Thoracic aorta (tissue), 2 donors: Measurements from ENCODE around the gene LDB3. TPM values are rescaled to one million over a fixed set of nuclear protein-coding genes. Genes with fewer than 3 reads are reported as not detected.
A peak's percentile ranks its signal among the peaks of the same experiment; 100 is the strongest.

Source experiments
- ATAC-seq: fragments of 150-250 bp; one replicate; pipeline ENCODE4 v1.8.0; 2017; ENCODE audit warnings: low read depth; ENCODE audit not compliant: insufficient number of reproducible peaks, low FRiP score
- DNase-seq: peaks from one replicate; pipeline ENCODE4 v3.0.0-alpha.2; 2020; ENCODE audit warnings: low spot score
- H3K27ac ChIP-seq, 2 donors: fragments of 200-600 bp; sonication (generic); 1 replicate in 1 of 2; 2 replicates in 1 of 2; pipeline ENCODE4 v1.5.1; 2016; ENCODE audit warnings: mild to moderate bottlenecking in 2 of 2, moderate library complexity in 2 of 2
- H3K27me3 ChIP-seq: fragments of 200-600 bp; sonication (generic); replicated peaks from 2 replicates; pipeline ENCODE4 v1.6.0; 2016; ENCODE audit warnings: mild to moderate bottlenecking; ENCODE audit not compliant: insufficient read depth
- H3K36me3 ChIP-seq: fragments of 200-600 bp; sonication (generic); one replicate; pipeline ENCODE4 v1.5.1; 2016
- H3K4me1 ChIP-seq, 2 donors: fragments of 200-600 bp; sonication (generic); 1 replicate in 1 of 2; 2 replicates in 1 of 2; pipeline versions ENCODE4 v1.5.1 to v1.6.0; 2016; ENCODE audit warnings: low read depth in 2 of 2, mild to moderate bottlenecking in 1 of 2; ENCODE audit not compliant: control insufficient read depth in 1 of 2
- H3K4me3 ChIP-seq: fragments of 200-600 bp; sonication (generic); 2 replicates; pipeline ENCODE4 v1.5.1; 2016; ENCODE audit warnings: mild to moderate bottlenecking
- H3K9me3 ChIP-seq: fragments of 200-600 bp; sonication (generic); 2 replicates; pipeline ENCODE4 v1.5.1; 2016
- CTCF ChIP-seq: fragments of 200-600 bp; sonication (generic); IDR thresholded peaks from one replicate; pipeline ENCODE4 v1.5.1; 2019; ENCODE audit warnings: antibody characterized with exemption
- total RNA-seq, 2 donors: library from RNA; depleted of rRNA; stranded (reverse); fragments of >200 nt; gene quantifications; one replicate each; pipeline versions ENCODE4 v1.1.0 to v1.2.3, GENCODE V29; 2016

LDB3 gene
- 10 to 100 TPM; 59.5 to 63.8 TPM for total RNA-seq

GRCh38 chr10:86668297-86669165 is at the start of gene LDB3:
Gene LDB3, plus strand, starts transcription at chr10:86668511. Its CDS starts 181 bp downstream, at chr10:86668692.
- H3K27ac ChIP-seq, result peak within 1 kb of the TSS; percentile 85 to 94

GRCh38 chr10:86628311-86628710 is 40.0 kb upstream of the LDB3 start:
- DNase-seq (no peak), ATAC-seq (no peak)
- no peaks in the 10 kb centered on the region for H3K4me1 ChIP-seq
- H3K27ac ChIP-seq, result no peak overlapping the region
- H3K27me3 ChIP-seq, result no peaks in the 10 kb centered on the region
- no peaks in the 10 kb centered on the region for H3K36me3 ChIP-seq
- no peak for TF ChIP-seq CTCF
- H3K9me3 ChIP-seq, result no peaks in the 10 kb centered on the region
- H3K4me3 ChIP-seq, result no peak overlapping the region

More at GRCh38 chr10:86668297-86669165, at the start of gene LDB3:
- TF ChIP-seq CTCF, result no peak
- no peaks in the 10 kb centered on the region for H3K36me3 ChIP-seq
- H3K4me1 ChIP-seq, result peaks cover 29 to 70% of the 10 kb centered on the region in 2 donors
- H3K27me3 ChIP-seq, result no peaks in the 10 kb centered on the region
- peak within 1 kb of the TSS; percentile 72 for H3K4me3 ChIP-seq
- DNase-seq (peak; percentile 55), ATAC-seq (peak; percentile 81)
- H3K9me3 ChIP-seq, result no peaks in the 10 kb centered on the region

- Histone ChIP-seq H3K4me1 (peaks cover under 1 to 2% of the 10 kb centered on the region in 2 donors), H3K4me3 (no peak overlapping the region), H3K36me3 (no peaks in the 10 kb centered on the region), H3K9me3 (no peaks in the 10 kb centered on the region), H3K27ac (no peak overlapping the region), H3K27me3 (no peaks in the 10 kb centered on the region)
- no peak for DNase-seq
- no peak for TF ChIP-seq CTCF
- ATAC-seq, result no peak
Observed at GRCh38 chr10:86630079-86630478, 38.2 kb upstream of the LDB3 start.

- H3K4me1 ChIP-seq, result peaks cover 8 to 16% of the 10 kb centered on the region in 2 donors
- no peak overlapping the region for H3K27ac ChIP-seq
- no peak for TF ChIP-seq CTCF
- DNase-seq (no peak), ATAC-seq (no peak)
- H3K4me3 ChIP-seq, result peak overlapping the region; percentile 62
- no peaks in the 10 kb centered on the region for H3K36me3 ChIP-seq
- H3K9me3 ChIP-seq, result no peaks in the 10 kb centered on the region
- no peaks in the 10 kb centered on the region for H3K27me3 ChIP-seq
Observed at GRCh38 chr10:86632009-86632800, 36.1 kb upstream of the LDB3 start.

GRCh38 chr10:86632951-86633350 is 35.4 kb upstream of the LDB3 start:
- Histone ChIP-seq H3K36me3 (no peaks in the 10 kb centered on the region), H3K27ac (no peak overlapping the region), H3K9me3 (no peaks in the 10 kb centered on the region), H3K4me3 (no peak overlapping the region), H3K27me3 (no peaks in the 10 kb centered on the region), H3K4me1 (peaks cover 8 to 16% of the 10 kb centered on the region in 2 donors)
- no peak for TF ChIP-seq CTCF
- no peak for DNase-seq
- no peak for ATAC-seq
